GM12878 (cell line): ENCODE results near the gene SFSWAP. TPM values are rescaled to one million over a fixed set of nuclear protein-coding genes. Genes with fewer than 3 reads are reported as not detected.

Source experiments
- ATAC-seq: fragments of 200-7000 bp; cut with Tn5 transposase; 3 replicates; pipeline ENCODE4 v1.9.1; 2020; ENCODE audit warnings: mild to moderate bottlenecking, moderate library complexity
- BruUV-seq: library from RNA; stranded (reverse); fragments of 400-500 nt; replicated peaks from 2 replicates; lab custom pipeline; 2021; lab: Mats Ljungman, UMichigan
- CTCF ChIA-PET: fragments of 300-600 bp; sonication (Branson Sonifier 250); formaldehyde crosslinking; extraction: SDS; loops from one replicate; lab custom pipeline; 2021; ENCODE audit warnings: inconsistent platforms; lab: Yijun Ruan, JAX
- POLR2A ChIA-PET: fragments of 350-600 bp; formaldehyde crosslinking; extraction: SDS; loops from one replicate; lab custom pipeline; 2021; ENCODE audit warnings: inconsistent platforms; lab: Charles Lee
- RAD21 ChIA-PET: fragments of 300-600 bp; sonication (Branson Sonifier 250); formaldehyde crosslinking; loops from one replicate; lab custom pipeline; 2023; ENCODE audit warnings: antibody characterized with exemption; ENCODE audit not compliant: unreplicated experiment; lab: Charles Lee
- SMC1A ChIA-PET: fragments of 300-600 bp; sonication (Branson Sonifier 250); formaldehyde crosslinking; loops from one replicate; lab custom pipeline; 2023; ENCODE audit not compliant: unreplicated experiment, uncharacterized antibody; lab: Charles Lee
- DNase-seq: peaks from one replicate; pipeline ENCODE4 v3.0.0-alpha.2; 2011; ENCODE audit warnings: low read depth, low spot score
- FAIRE-seq: peaks from 3 replicates; lab custom pipeline; 2011; peaks lifted over from hg19 to GRCh38; lab: Jason Lieb, UNC
- H2AFZ ChIP-seq: 2 replicates; pipeline ENCODE4 v1.6.0; 2011; ENCODE audit warnings: low read depth, low read length, control low read depth; ENCODE audit not compliant: control insufficient read depth
- H3K27ac ChIP-seq: 2 replicates; pipeline ENCODE4 v1.5.1; 2011; ENCODE audit warnings: control low read depth; ENCODE audit not compliant: control insufficient read depth, insufficient read depth
- H3K27me3 ChIP-seq, 2 experiments: replicated peaks in 1 of 2; 2 replicates each; pipeline versions ENCODE4 v1.6.0 to v1.6.1; 2011; ENCODE audit warnings: low read length in 1 of 2; ENCODE audit not compliant: control insufficient read depth in 2 of 2, insufficient read depth in 2 of 2
- H3K36me3 ChIP-seq, 2 experiments: 2 replicates each; pipeline ENCODE4 v1.5.1; 2011; ENCODE audit warnings: low read length in 1 of 2; ENCODE audit not compliant: control insufficient read depth in 2 of 2, insufficient read depth in 2 of 2
- H3K4me1 ChIP-seq: 2 replicates; pipeline ENCODE4 v1.6.1; 2011; ENCODE audit warnings: mild to moderate bottlenecking, low read length, moderate library complexity, mixed read lengths; ENCODE audit not compliant: control insufficient read depth, insufficient read depth
- H3K4me2 ChIP-seq: 2 replicates; pipeline ENCODE4 v1.6.0; 2011; ENCODE audit warnings: control low read depth; ENCODE audit not compliant: control insufficient read depth, insufficient read depth
- H3K4me3 ChIP-seq: fragments of 200-600 bp; sonication (generic); 2 replicates; pipeline ENCODE4 v1.5.1; 2016
- H3K79me2 ChIP-seq: 2 replicates; pipeline ENCODE4 v1.6.0; 2011; ENCODE audit warnings: low read length; ENCODE audit not compliant: control insufficient read depth, insufficient read depth
- H3K9ac ChIP-seq: 2 replicates; pipeline ENCODE4 v1.8.0; 2011; ENCODE audit warnings: low read length, control low read depth, mixed read lengths; ENCODE audit not compliant: control insufficient read depth, insufficient read depth
- H3K9me3 ChIP-seq: replicated peaks from 3 replicates; pipeline ENCODE4 v1.5.1; 2011; ENCODE audit warnings: mild to moderate bottlenecking, low read length; ENCODE audit not compliant: control insufficient read depth, insufficient read depth
- H4K20me1 ChIP-seq: 2 replicates; pipeline ENCODE4 v1.6.0; 2011; ENCODE audit not compliant: control insufficient read depth, insufficient read depth
- CBFB ChIP-seq: IDR thresholded peaks from 2 replicates; pipeline ENCODE4 v1.6.1; 2016; ENCODE audit warnings: antibody characterized with exemption, low read depth
- CBX3 ChIP-seq: fragments of 200-600 bp; sonication (generic); IDR thresholded peaks from 2 replicates; pipeline ENCODE4 v1.6.1; 2016; ENCODE audit warnings: low read depth, borderline replicate concordance
- HCFC1 ChIP-seq: fragments of 150-350 bp; IDR thresholded peaks from 2 replicates; pipeline ENCODE4 v1.6.1; 2014; ENCODE audit warnings: low read length
- IKZF1 ChIP-seq: fragments of 450-650 bp; conservative IDR thresholded peaks from 2 replicates; pipeline ENCODE4 v1.6.1; 2017; ENCODE audit warnings: antibody characterized with exemption, mild to moderate bottlenecking
- KLF5 ChIP-seq: fragments of 450-650 bp; IDR thresholded peaks from 2 replicates; pipeline ENCODE4 v1.6.1; 2014; ENCODE audit warnings: mild to moderate bottlenecking; ENCODE audit not compliant: partially characterized antibody
- NFXL1 ChIP-seq: fragments of 450-650 bp; IDR thresholded peaks from 2 replicates; pipeline ENCODE4 v1.6.1; 2017; ENCODE audit warnings: antibody characterized with exemption, mild to moderate bottlenecking, borderline replicate concordance
- PBX3 ChIP-seq: IDR thresholded peaks from 2 replicates; pipeline ENCODE4 v1.6.1; 2011; ENCODE audit warnings: mild to moderate bottlenecking, low read depth, low read length, moderate library complexity; ENCODE audit not compliant: insufficient replicate concordance
- RFX5 ChIP-seq: IDR thresholded peaks from 2 replicates; pipeline ENCODE4 v1.6.1; 2011; ENCODE audit warnings: low read depth, low read length, improper control_type of control experiment
- SMAD5 ChIP-seq: IDR thresholded peaks from 2 replicates; pipeline ENCODE4 v1.6.1; 2016; ENCODE audit warnings: antibody characterized with exemption, low read depth
- TARDBP ChIP-seq: IDR thresholded peaks from 2 replicates; pipeline ENCODE4 v1.6.1; 2016; ENCODE audit warnings: borderline replicate concordance
- ZBTB40 ChIP-seq: fragments of 450-650 bp; IDR thresholded peaks from 2 replicates; pipeline ENCODE4 v1.6.1; 2016; ENCODE audit warnings: mild to moderate bottlenecking, moderate library complexity, borderline replicate concordance
- WGBS: methylation state at CpG from one replicate; pipeline ENCODE4 v1.1.6; 2016; ENCODE audit warnings: low lambda C conversion rate; ENCODE audit not compliant: insufficient replicate concordance, insufficient coverage; ENCODE audit errors: missing lambda C conversion rate; 5-methylcytosine and 5-hydroxymethylcytosine counted together
- in situ Hi-C: fragments of 300-500 bp; cut with MboI; formaldehyde crosslinking; loops from 9 replicates; pipeline ENCODE4 v1.14.3; 2018; ENCODE audit warnings: mixed read lengths
- intact Hi-C: fragments of 100-400 bp; cut with micrococcal nuclease; formaldehyde crosslinking; loops from one replicate; pipeline ENCODE4 v1.14.2; 2022; ENCODE audit not compliant: unreplicated experiment
- polyA plus RNA-seq, 11 experiments: library from polyadenylated mRNA; depleted of rRNA in 4 of 11; unstranded in 6 of 11; stranded (reverse) in 5 of 11; fragments of >200 nt; fragmentation: Nextera tagmentation in 4 of 11; fragmentation: Illumina TruSeq in 1 of 11; extraction: Ambion mirVana in 4 of 11; extraction: Trizol in 1 of 11; gene quantifications; 1 replicate in 1 of 11; 2 replicates in 10 of 11; pipeline versions ENCODE4 v1.2.1 to v1.2.3, GENCODE V29; 2011 to 2016; ENCODE audit warnings: inconsistent platforms in 2 of 11, missing spikeins in 2 of 11, low read depth in 1 of 11
- total RNA-seq, 4 experiments: library from RNA; depleted of rRNA in 3 of 4; stranded (reverse); fragments of >200 nt in 3 of 4; fragmentation: Illumina TruSeq in 1 of 4; extraction: Trizol in 1 of 4; gene quantifications; 2 replicates each; pipeline versions ENCODE4 v1.2.1 to v1.2.3, GENCODE V29; 2013 to 2021
- TF ChIP-seq, protein P1 (sequence below): fragments of 450-650 bp; IDR thresholded peaks from 2 replicates; pipeline ENCODE4 v1.6.1; 2016; ENCODE audit warnings: mild to moderate bottlenecking
- TF ChIP-seq, protein P2 (sequence below): IDR thresholded peaks from 2 replicates; pipeline ENCODE4 v1.6.1; 2012; ENCODE audit warnings: low read depth, low read length, improper control_type of control experiment
- TF ChIP-seq, protein P3 (sequence below), 3 experiments: IDR thresholded peaks in 2 of 3; conservative IDR thresholded peaks in 1 of 3; 2 replicates each; pipeline ENCODE4 v1.5.1; 2011; ENCODE audit warnings: low read depth in 3 of 3, low read length in 3 of 3, mild to moderate bottlenecking in 3 of 3, control low read depth in 2 of 3, moderate library complexity in 2 of 3, inconsistent platforms in 1 of 3, mixed read lengths in 1 of 3; ENCODE audit not compliant: control insufficient read depth in 2 of 3, insufficient read depth in 1 of 3; ENCODE audit errors: extremely low read depth in 1 of 3

Gene SFSWAP
- total and polyA plus RNA-seq, 10 of the 15 experiments (the other 5 are each of a cell fraction or from before 2014, with no cell fraction given) = 1.8 to 48.6 (median 25.0) TPM

DNA sequence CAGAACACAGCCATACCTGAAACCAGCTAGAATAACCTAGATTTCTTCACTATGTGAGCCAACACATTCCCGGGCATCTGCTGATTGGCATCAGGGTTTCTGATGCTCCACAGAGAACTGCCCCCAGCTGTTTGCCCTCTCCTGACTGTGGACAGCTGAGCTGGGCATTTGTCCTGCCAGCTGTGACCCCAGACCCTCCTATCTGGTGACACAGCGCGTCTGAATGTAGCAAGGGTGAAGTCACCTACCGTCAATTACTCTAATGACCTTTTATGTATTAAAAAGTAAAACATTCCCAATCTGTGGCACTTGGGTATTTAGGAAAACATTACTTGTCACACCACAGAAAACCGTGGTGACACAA is 29.7 kb upstream of the SFSWAP start:
- no TSS peak for BruUV-seq
- H3K27me3 ChIP-seq = no peaks in the 10 kb centered on the region
- no peaks in the 10 kb centered on the region for H3K4me1 ChIP-seq
- ChIA-PET RAD21 (no interaction called here), CTCF (no interaction called here), SMC1A (no interaction called here), POLR2A (no interaction called here)
- no peak overlapping the region for H2AFZ ChIP-seq
- no peak overlapping the region for H3K9ac ChIP-seq
- ATAC-seq = no peak
- in situ Hi-C loops (no loop called here), intact Hi-C loops (no loop called here)
- no peaks in the 10 kb centered on the region for H3K36me3 ChIP-seq
- 66% methylated on average over 5 of the region's 5 CpGs for WGBS
- H3K79me2 ChIP-seq = no peaks in the 10 kb centered on the region
- no peak overlapping the region for H3K4me3 ChIP-seq
- no peaks in the 10 kb centered on the region for H4K20me1 ChIP-seq
- FAIRE-seq = no peak
- H3K27ac ChIP-seq = no peak overlapping the region
- DNase-seq = no peak
- no peaks in the 10 kb centered on the region; the same call in 2 of the 3 replicates for H3K9me3 ChIP-seq
- no peak overlapping the region for H3K4me2 ChIP-seq
- TF ChIP-seq PBX3 = no peak
- no peak for TF ChIP-seq HCFC1
- no peak for TF ChIP-seq IKZF1
- TF ChIP-seq, protein P1, sequence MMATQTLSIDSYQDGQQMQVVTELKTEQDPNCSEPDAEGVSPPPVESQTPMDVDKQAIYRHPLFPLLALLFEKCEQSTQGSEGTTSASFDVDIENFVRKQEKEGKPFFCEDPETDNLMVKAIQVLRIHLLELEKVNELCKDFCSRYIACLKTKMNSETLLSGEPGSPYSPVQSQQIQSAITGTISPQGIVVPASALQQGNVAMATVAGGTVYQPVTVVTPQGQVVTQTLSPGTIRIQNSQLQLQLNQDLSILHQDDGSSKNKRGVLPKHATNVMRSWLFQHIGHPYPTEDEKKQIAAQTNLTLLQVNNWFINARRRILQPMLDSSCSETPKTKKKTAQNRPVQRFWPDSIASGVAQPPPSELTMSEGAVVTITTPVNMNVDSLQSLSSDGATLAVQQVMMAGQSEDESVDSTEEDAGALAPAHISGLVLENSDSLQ = no peak
- no peak for TF ChIP-seq KLF5
- no peak for TF ChIP-seq RFX5
- TF ChIP-seq, protein P2, sequence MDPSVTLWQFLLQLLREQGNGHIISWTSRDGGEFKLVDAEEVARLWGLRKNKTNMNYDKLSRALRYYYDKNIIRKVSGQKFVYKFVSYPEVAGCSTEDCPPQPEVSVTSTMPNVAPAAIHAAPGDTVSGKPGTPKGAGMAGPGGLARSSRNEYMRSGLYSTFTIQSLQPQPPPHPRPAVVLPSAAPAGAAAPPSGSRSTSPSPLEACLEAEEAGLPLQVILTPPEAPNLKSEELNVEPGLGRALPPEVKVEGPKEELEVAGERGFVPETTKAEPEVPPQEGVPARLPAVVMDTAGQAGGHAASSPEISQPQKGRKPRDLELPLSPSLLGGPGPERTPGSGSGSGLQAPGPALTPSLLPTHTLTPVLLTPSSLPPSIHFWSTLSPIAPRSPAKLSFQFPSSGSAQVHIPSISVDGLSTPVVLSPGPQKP = no peak
- no peak for TF ChIP-seq SMAD5
- no peak for TF ChIP-seq NFXL1
- no peak for TF ChIP-seq CBX3
- TF ChIP-seq ZBTB40 = no peak
- no peak for TF ChIP-seq TARDBP
- TF ChIP-seq, protein P3, sequence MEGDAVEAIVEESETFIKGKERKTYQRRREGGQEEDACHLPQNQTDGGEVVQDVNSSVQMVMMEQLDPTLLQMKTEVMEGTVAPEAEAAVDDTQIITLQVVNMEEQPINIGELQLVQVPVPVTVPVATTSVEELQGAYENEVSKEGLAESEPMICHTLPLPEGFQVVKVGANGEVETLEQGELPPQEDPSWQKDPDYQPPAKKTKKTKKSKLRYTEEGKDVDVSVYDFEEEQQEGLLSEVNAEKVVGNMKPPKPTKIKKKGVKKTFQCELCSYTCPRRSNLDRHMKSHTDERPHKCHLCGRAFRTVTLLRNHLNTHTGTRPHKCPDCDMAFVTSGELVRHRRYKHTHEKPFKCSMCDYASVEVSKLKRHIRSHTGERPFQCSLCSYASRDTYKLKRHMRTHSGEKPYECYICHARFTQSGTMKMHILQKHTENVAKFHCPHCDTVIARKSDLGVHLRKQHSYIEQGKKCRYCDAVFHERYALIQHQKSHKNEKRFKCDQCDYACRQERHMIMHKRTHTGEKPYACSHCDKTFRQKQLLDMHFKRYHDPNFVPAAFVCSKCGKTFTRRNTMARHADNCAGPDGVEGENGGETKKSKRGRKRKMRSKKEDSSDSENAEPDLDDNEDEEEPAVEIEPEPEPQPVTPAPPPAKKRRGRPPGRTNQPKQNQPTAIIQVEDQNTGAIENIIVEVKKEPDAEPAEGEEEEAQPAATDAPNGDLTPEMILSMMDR (IDR thresholded peaks at IDR 0.05 in 2 of 3, conservative IDR thresholded peaks at IDR 0.05 in 1 of 3; ENCODE audit: control insufficient read depth in 2 of 3, extremely low read depth in 1 of 3, insufficient read depth in 1 of 3, low read depth in 3 of 3, low read length in 3 of 3) = no peak
- no peak for TF ChIP-seq CBFB
- TF ChIP-seq, all 136 proteins: peak for 0
